ENCODE measurements around the gene FOXC1.

- no peak for TF ChIP-seq CTCF (IDR thresholded peaks at IDR 0.05)
- TF ChIP-seq TAF1 (IDR thresholded peaks at IDR 0.05; ENCODE audit: borderline replicate concordance, low read depth, low read length) = no peak
- TF ChIP-seq EP300 (IDR thresholded peaks at IDR 0.05; ENCODE audit: borderline replicate concordance in 1 of 2, low read depth in 1 of 2, low read length in 1 of 2) = no peak
- TF ChIP-seq SMC3 (IDR thresholded peaks at IDR 0.05; ENCODE audit: low read depth, low read length) = no peak
- no peak for TF ChIP-seq JUND (IDR thresholded peaks at IDR 0.05)
- no peak for TF ChIP-seq POLR2AphosphoS5 (IDR thresholded peaks at IDR 0.05; ENCODE audit: low read depth, low read length)
- no peak for TF ChIP-seq YY1 (IDR thresholded peaks at IDR 0.05; ENCODE audit: low read depth)
- no peak for TF ChIP-seq PBX3 (IDR thresholded peaks at IDR 0.05)
- TF ChIP-seq REST (IDR thresholded peaks at IDR 0.05; ENCODE audit: low read depth, low read length) = no peak
- TF ChIP-seq EZH2phosphoT487 (IDR thresholded peaks at IDR 0.05; ENCODE audit: borderline replicate concordance, low read depth) = no peak
- no peak for TF ChIP-seq CHD2 (IDR thresholded peaks at IDR 0.05; ENCODE audit: low read length, partially characterized antibody)
These were observed 50.1 kb downstream of the FOXC1 start for GRCh38 chr6:1659816-1660215.

Data from SK-N-SH (cell line).